NOMO-1 (cell line): ENCODE measurements around the gene CDCP2.
"Not testable (repeated sequence)": the region's sequence is repeated elsewhere in the genome, so short reads cannot be mapped to it uniquely, and the experiment has no call there.

Experiments
- DNase-seq, 2 experiments: peaks; one replicate each; lab custom pipeline; 2025; ENCODE audit not compliant: unreplicated experiment in 2 of 2; lab: John Stamatoyannopoulos, UW

The CDCP2 gene

GRCh38 chr1:54168206-54168965 lies 15.6 kb upstream of the CDCP2 start:
- DNase-seq, result no peak

- DNase-seq, result no peak
These were observed 14.8 kb upstream of the CDCP2 start for GRCh38 chr1:54167422-54168139.

GRCh38 chr1:54166357-54166756 lies 13.6 kb upstream of the CDCP2 start:
- DNase-seq, result not testable (repeated sequence)

- no peak for DNase-seq
These were observed 12.3 kb upstream of the CDCP2 start for GRCh38 chr1:54165146-54165545.

GRCh38 chr1:54163573-54163972 lies 10.8 kb upstream of the CDCP2 start:
- no peak for DNase-seq

- DNase-seq, result no peak
These were observed 10.3 kb upstream of the CDCP2 start for GRCh38 chr1:54163051-54163450.

GRCh38 chr1:54161495-54162168 lies 8.8 kb upstream of the CDCP2 start:
- no peak for DNase-seq

GRCh38 chr1:54160351-54160750 lies 7.6 kb upstream of the CDCP2 start:
- DNase-seq, result no peak

GRCh38 chr1:54159733-54160316 lies 7.0 kb upstream of the CDCP2 start:
- DNase-seq, result no peak

- no peak for DNase-seq
These were observed 5.3 kb upstream of the CDCP2 start for GRCh38 chr1:54158071-54158470.

- DNase-seq, result no peak
These were observed 4.6 kb upstream of the CDCP2 start for GRCh38 chr1:54157401-54157800.

GRCh38 chr1:54156986-54157385 lies 4.2 kb upstream of the CDCP2 start:
- no peak for DNase-seq

- no peak for DNase-seq
These were observed 3.4 kb upstream of the CDCP2 start for GRCh38 chr1:54156201-54156600.

- DNase-seq, result peak; percentile 27 to 48
These were observed 987 bp upstream of the CDCP2 start for GRCh38 chr1:54153535-54154439.

GRCh38 chr1:54151013-54151412 lies 1.8 kb downstream of the CDCP2 start:
- DNase-seq, result no peak

- no peak for DNase-seq
These were observed 3.1 kb downstream of the CDCP2 start for GRCh38 chr1:54149734-54150133.

GRCh38 chr1:54144366-54144765 lies 8.4 kb downstream of the CDCP2 start:
- DNase-seq, result no peak

GRCh38 chr1:54142146-54142900 lies 10.5 kb downstream of the CDCP2 start:
- no peak for DNase-seq

GRCh38 chr1:54139711-54140110 lies 13.1 kb downstream of the CDCP2 start:
- DNase-seq, result no peak

GRCh38 chr1:54138994-54139393 lies 13.8 kb downstream of the CDCP2 start:
- DNase-seq, result no peak
